GM12878 (cell line): ENCODE measurements around the gene GZMM. TPM values are rescaled to one million over a fixed set of nuclear protein-coding genes. Genes with fewer than 3 reads are reported as not detected.

Experiments
- BCL3 ChIP-seq: IDR thresholded peaks from 2 replicates; pipeline ENCODE4 v1.6.1; 2011; ENCODE audit warnings: borderline replicate concordance, low read depth, mild to moderate bottlenecking, moderate library complexity, low read length; ENCODE audit not compliant: insufficient read depth, poor library complexity, severe bottlenecking
- EED ChIP-seq: sonication (generic); IDR thresholded peaks from 2 replicates; pipeline ENCODE4 v1.6.1; 2016; ENCODE audit warnings: antibody characterized with exemption, low read depth
- MTA2 ChIP-seq: fragments of 450-650 bp; IDR thresholded peaks from 2 replicates; pipeline ENCODE4 v1.6.1; 2016; ENCODE audit warnings: low read depth, mild to moderate bottlenecking, moderate library complexity
- NBN ChIP-seq: fragments of 450-650 bp; IDR thresholded peaks from 2 replicates; pipeline ENCODE4 v1.6.1; 2016
- NKRF ChIP-seq: fragments of 450-650 bp; conservative IDR thresholded peaks from 2 replicates; pipeline ENCODE4 v1.6.1; 2017; ENCODE audit warnings: mild to moderate bottlenecking, moderate library complexity
- PAX8 ChIP-seq: fragments of 450-650 bp; IDR thresholded peaks from 2 replicates; pipeline ENCODE4 v1.6.1; 2017; ENCODE audit warnings: mild to moderate bottlenecking, moderate library complexity
- POLR2AphosphoS2 ChIP-seq: IDR thresholded peaks from 2 replicates; pipeline ENCODE4 v1.6.1; 2011; ENCODE audit warnings: low read depth, mild to moderate bottlenecking, low read length, improper control_type of control experiment, moderate library complexity
- REST ChIP-seq: IDR thresholded peaks from 2 replicates; pipeline ENCODE4 v1.6.1; 2012; ENCODE audit warnings: mild to moderate bottlenecking, low read depth, low read length
- SMC3 ChIP-seq: IDR thresholded peaks from 2 replicates; pipeline ENCODE4 v1.6.1; 2011; ENCODE audit warnings: low read length, improper control_type of control experiment, borderline replicate concordance
- STAT1 ChIP-seq: fragments of 450-650 bp; conservative IDR thresholded peaks from 2 replicates; pipeline ENCODE4 v1.6.1; 2014; ENCODE audit warnings: antibody characterized with exemption, mild to moderate bottlenecking
- ZBTB4 ChIP-seq: fragments of 450-650 bp; formaldehyde crosslinking; IDR thresholded peaks from 2 replicates; pipeline ENCODE4 v1.4.0; 2022; ENCODE audit warnings: mild to moderate bottlenecking, moderate library complexity
- ZBTB40 ChIP-seq: fragments of 450-650 bp; IDR thresholded peaks from 2 replicates; pipeline ENCODE4 v1.6.1; 2016; ENCODE audit warnings: mild to moderate bottlenecking, moderate library complexity, borderline replicate concordance
- ZZZ3 ChIP-seq: IDR thresholded peaks from 2 replicates; pipeline ENCODE4 v1.6.1; 2011; ENCODE audit warnings: low read depth; ENCODE audit not compliant: control insufficient read depth, insufficient read length
- polyA plus RNA-seq, 11 experiments: library from polyadenylated mRNA; depleted of rRNA in 4 of 11; unstranded in 6 of 11; stranded (reverse) in 5 of 11; fragments of >200 nt; fragmentation: Nextera tagmentation in 4 of 11; fragmentation: Illumina TruSeq in 1 of 11; extraction: Ambion mirVana in 4 of 11; extraction: Trizol in 1 of 11; gene quantifications; 1 replicate in 1 of 11; 2 replicates in 10 of 11; pipeline versions ENCODE4 v1.2.1 to v1.2.3, GENCODE V29; 2011 to 2016; ENCODE audit warnings: inconsistent platforms in 2 of 11, missing spikeins in 2 of 11, low read depth in 1 of 11
- total RNA-seq, 4 experiments: library from RNA; depleted of rRNA in 3 of 4; stranded (reverse); fragments of >200 nt in 3 of 4; fragmentation: Illumina TruSeq in 1 of 4; extraction: Trizol in 1 of 4; gene quantifications; 2 replicates each; pipeline versions ENCODE4 v1.2.1 to v1.2.3, GENCODE V29; 2013 to 2021

GZMM gene
- total and polyA plus RNA-seq, 10 of the 15 experiments (the other 5 are each of a cell fraction or from before 2014, with no cell fraction given), result 0.09 to 0.48 (median 0.23) TPM; not detected in 7

GRCh38 chr19:574658-575526 lies 31.0 kb downstream of the GZMM start (continued):
- TF ChIP-seq ZBTB40 (no peak), NKRF (peak; percentile 44; the same call in 1 of the 2 replicates), NBN (0 out of 2 replicates have a peak, but pooled peaks have one; percentile 56), ZBTB4 (CRISPR knock-in tag) (no peak), POLR2AphosphoS2 (no peak), EED (no peak), MTA2 (peak; percentile 47; the same call in 1 of the 2 replicates), PAX8 (no peak), REST (no peak), BCL3 (peak; percentile 14), SMC3 (no peak), ZZZ3 (no peak), STAT1 (no peak)
